ENCODE data around the gene DDT. TPM values are rescaled to one million over a fixed set of nuclear protein-coding genes. Genes with fewer than 3 reads are reported as not detected.
"Not testable (repeated sequence)": the region's sequence is repeated elsewhere in the genome, so short reads cannot be mapped to it uniquely, and the experiment has no call there.

DDT gene
- total RNA-seq = 100 to 1,000 TPM; 121 to 167 (median 131) TPM

GRCh38 chr22:23974345-23974744, at the start of gene DDT:
TSS of gene DDT (minus strand) at chr22:23974441. CDS start at chr22:23974414, 27 bp downstream.
- no CpG with 5 or more reads among the region's 29 CpGs for WGBS, 2 donors
- not testable (repeated sequence) for H3K9me3 ChIP-seq; DNase-seq (ENCODE audit: low spot score in 2 of 2); H3K27me3 ChIP-seq; H3K27ac ChIP-seq
- Histone ChIP-seq H3K4me3 (peak within 1 kb of the TSS in 1 of 4 donors; percentile 19), H3K36me3 (peaks cover 0 to 27% (median 8%) of the 10 kb centered on the region in 3 donors), H3K4me1 (peaks cover 0 to 10% (median 0%) of the 10 kb centered on the region in 4 donors)

DNA sequence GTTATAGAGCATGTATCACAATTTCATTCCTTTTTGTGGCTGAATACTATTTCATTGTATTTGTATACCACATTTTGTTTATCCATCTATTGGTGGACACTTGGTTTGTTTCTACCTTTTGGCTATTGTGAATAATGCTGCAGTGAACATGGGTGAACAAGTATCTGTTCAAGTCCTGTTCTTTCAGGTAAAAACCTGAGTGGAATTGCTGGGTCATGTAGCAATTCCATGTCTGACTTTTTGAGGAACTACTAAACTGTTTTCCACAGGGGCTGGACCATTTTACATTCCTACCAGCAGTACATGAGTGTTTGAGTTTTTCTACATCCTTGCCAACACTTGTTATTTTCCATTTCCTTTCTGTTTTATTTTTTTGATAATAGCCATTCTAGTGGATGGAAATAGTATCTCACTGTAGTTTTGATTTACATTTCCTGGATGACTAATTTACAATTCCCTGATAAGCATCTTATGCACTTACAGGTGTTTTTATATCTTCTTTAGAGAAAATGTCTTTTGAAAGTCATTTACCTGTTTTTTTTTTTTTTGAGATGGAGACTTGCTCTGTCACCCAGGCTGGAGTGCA, 49.1 kb upstream of the DDT start:
- Histone ChIP-seq H3K27ac (no peak overlapping the region), H3K36me3 (peaks cover 0 to 12% (median 0%) of the 10 kb centered on the region in 3 donors), H3K4me3 (no peak overlapping the region), H3K4me1 (no peaks in the 10 kb centered on the region), H3K27me3 (no peaks in the 10 kb centered on the region), H3K9me3 (peaks cover 0 to 9% (median 0%) of the 10 kb centered on the region in 4 donors)
- no peak for TF ChIP-seq EP300 (IDR thresholded peaks at IDR 0.05)
- TF ChIP-seq, protein P1, sequence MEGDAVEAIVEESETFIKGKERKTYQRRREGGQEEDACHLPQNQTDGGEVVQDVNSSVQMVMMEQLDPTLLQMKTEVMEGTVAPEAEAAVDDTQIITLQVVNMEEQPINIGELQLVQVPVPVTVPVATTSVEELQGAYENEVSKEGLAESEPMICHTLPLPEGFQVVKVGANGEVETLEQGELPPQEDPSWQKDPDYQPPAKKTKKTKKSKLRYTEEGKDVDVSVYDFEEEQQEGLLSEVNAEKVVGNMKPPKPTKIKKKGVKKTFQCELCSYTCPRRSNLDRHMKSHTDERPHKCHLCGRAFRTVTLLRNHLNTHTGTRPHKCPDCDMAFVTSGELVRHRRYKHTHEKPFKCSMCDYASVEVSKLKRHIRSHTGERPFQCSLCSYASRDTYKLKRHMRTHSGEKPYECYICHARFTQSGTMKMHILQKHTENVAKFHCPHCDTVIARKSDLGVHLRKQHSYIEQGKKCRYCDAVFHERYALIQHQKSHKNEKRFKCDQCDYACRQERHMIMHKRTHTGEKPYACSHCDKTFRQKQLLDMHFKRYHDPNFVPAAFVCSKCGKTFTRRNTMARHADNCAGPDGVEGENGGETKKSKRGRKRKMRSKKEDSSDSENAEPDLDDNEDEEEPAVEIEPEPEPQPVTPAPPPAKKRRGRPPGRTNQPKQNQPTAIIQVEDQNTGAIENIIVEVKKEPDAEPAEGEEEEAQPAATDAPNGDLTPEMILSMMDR (IDR thresholded peaks at IDR 0.05) = no peak
- no peak for TF ChIP-seq POLR2A (IDR thresholded peaks at IDR 0.05)
- DNase-seq (ENCODE audit: low spot score in 2 of 2) = no peak

- H3K27me3 ChIP-seq = no peaks in the 10 kb centered on the region
- no peaks in the 10 kb centered on the region for H3K4me1 ChIP-seq
- no peak for DNase-seq (ENCODE audit: low spot score in 2 of 2)
- H3K4me3 ChIP-seq = no peak overlapping the region
- whole genome bisulfite sequencing, 2 donors = 98% methylated on average over 3 of the region's 3 CpGs
- H3K27ac ChIP-seq = no peak overlapping the region
- TF ChIP-seq, protein P1 (IDR thresholded peaks at IDR 0.05) = no peak
- no peak for TF ChIP-seq EP300 (IDR thresholded peaks at IDR 0.05)
- no peak for TF ChIP-seq POLR2A (IDR thresholded peaks at IDR 0.05)
- peaks cover 0 to 9% (median 2%) of the 10 kb centered on the region in 4 donors for H3K9me3 ChIP-seq
- H3K36me3 ChIP-seq = peaks cover 0 to 21% (median 0%) of the 10 kb centered on the region in 3 donors
Measured at GRCh38 chr22:24021304-24021703, 47.1 kb upstream of the DDT start.

DNA sequence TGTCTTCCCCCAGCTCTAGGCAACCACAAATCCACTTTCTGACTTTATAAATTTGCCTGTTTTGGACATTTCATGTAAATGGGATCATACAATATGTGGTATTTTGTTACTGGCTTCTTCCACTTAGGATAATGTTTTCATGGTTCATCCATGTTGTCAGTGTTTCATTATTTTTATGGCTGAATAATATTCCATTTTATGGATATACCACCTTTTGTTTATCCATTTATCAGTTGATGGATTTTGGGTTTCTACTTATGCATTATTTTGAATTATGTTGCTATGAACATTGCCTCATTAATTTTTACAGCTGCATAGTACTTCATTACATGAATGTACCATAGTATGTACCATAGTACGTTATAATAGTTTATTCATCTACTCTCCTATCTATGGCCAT, 41.9 kb upstream of the DDT start:
- no peak overlapping the region for H3K27ac ChIP-seq
- H3K36me3 ChIP-seq = peaks cover 0 to 9% (median 0%) of the 10 kb centered on the region in 3 donors
- no peak overlapping the region for H3K4me3 ChIP-seq
- H3K27me3 ChIP-seq = no peaks in the 10 kb centered on the region
- TF ChIP-seq, protein P1 (IDR thresholded peaks at IDR 0.05) = no peak
- TF ChIP-seq EP300 (IDR thresholded peaks at IDR 0.05) (no peak), POLR2A (IDR thresholded peaks at IDR 0.05) (no peak)
- peaks cover 0 to 24% (median 4%) of the 10 kb centered on the region in 4 donors for H3K4me1 ChIP-seq
- no peak for DNase-seq (ENCODE audit: low spot score in 2 of 2)
- WGBS, 2 donors = 90 to 100% methylated on average over 1 of the region's 1 CpG
- peaks cover 0 to 3% (median 0%) of the 10 kb centered on the region in 4 donors for H3K9me3 ChIP-seq

DNA sequence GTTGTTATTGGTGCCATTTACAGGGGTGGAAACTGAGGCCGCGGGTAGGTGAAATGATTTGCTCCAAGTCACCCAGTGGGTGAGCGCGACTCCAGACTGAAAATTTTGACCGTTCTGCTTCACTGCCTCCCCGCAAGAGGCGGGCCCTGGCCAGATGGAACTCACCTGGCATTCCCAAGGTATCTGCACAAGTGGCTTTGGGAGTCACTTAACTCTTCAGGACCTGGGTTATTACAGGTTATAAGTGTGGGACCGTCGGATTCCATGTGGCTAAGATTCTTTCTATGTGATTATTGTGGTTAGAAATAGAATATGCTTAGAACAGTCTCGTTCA, 37.5 kb upstream of the DDT start:
- H3K36me3 ChIP-seq = no peaks in the 10 kb centered on the region
- no peak for TF ChIP-seq POLR2A (IDR thresholded peaks at IDR 0.05)
- TF ChIP-seq, protein P1 (IDR thresholded peaks at IDR 0.05) = no peak
- TF ChIP-seq EP300 (IDR thresholded peaks at IDR 0.05) = no peak
- peaks cover 0 to 29% (median 4%) of the 10 kb centered on the region in 4 donors for H3K4me1 ChIP-seq
- DNase-seq (ENCODE audit: low spot score in 2 of 2) = no peak
- 0 to 1% methylated on average over 10 of the region's 10 CpGs for WGBS, 2 donors
- H3K27me3 ChIP-seq = no peaks in the 10 kb centered on the region
- H3K27ac ChIP-seq = peak overlapping the region in 3 of 4 donors; percentile 68 to 86 (median 85)
- peaks cover 0 to 3% (median 0%) of the 10 kb centered on the region in 4 donors for H3K9me3 ChIP-seq
- H3K4me3 ChIP-seq = peak overlapping the region; percentile 82 to 99 (median 82)

All from tibial nerve (tissue), 4 donors.